ENCODE data around the gene RPL37A.

The RPL37A gene

GRCh38 chr2:216546641-216547403, 48.2 kb downstream of the RPL37A start:
- no peak for DNase-seq (ENCODE audit: low read depth in 3 of 3)

- no peak for DNase-seq (ENCODE audit: low read depth in 3 of 3)
These were observed 50.3 kb downstream of the RPL37A start for GRCh38 chr2:216548901-216549331.

GRCh38 chr2:216549926-216550690, 51.5 kb downstream of the RPL37A start:
- no peak for DNase-seq (ENCODE audit: low read depth in 3 of 3)

GRCh38 chr2:216551234-216552068, 52.8 kb downstream of the RPL37A start:
- no peak for DNase-seq (ENCODE audit: low read depth in 3 of 3)

- no peak for DNase-seq (ENCODE audit: low read depth in 3 of 3)
These were observed 54.4 kb downstream of the RPL37A start for GRCh38 chr2:216553093-216553478.

Measured in stimulated activated CD4-positive, alpha-beta T cell treated with anti-CD3 and anti-CD28 coated beads, TNF-alpha, amount 100 ng/mL, for 4 hours (primary cell).